Prostate gland (tissue), 2 donors: ENCODE results near the gene TUBGCP3.

ENCODE experiments used
- CTCF ChIP-seq, 4 experiments: fragments of 200-600 bp in 2 of 4; fragments of 450-650 bp in 2 of 4; sonication (generic) in 2 of 4; IDR thresholded peaks; 1 replicate in 3 of 4; 2 replicates in 1 of 4; pipeline ENCODE4 v1.5.1; 2016 to 2019; ENCODE audit warnings: antibody characterized with exemption in 4 of 4, mild to moderate bottlenecking in 2 of 4, moderate library complexity in 2 of 4
- POLR2A ChIP-seq: fragments of 450-650 bp; IDR thresholded peaks from one replicate; pipeline ENCODE4 v1.6.1; 2016; ENCODE audit warnings: antibody characterized with exemption, mild to moderate bottlenecking
- POLR2AphosphoS5 ChIP-seq: sonication (generic); formaldehyde crosslinking; IDR thresholded peaks from one replicate; pipeline ENCODE4 v1.6.1; 2017; ENCODE audit warnings: antibody characterized with exemption

GRCh38 chr13:112618501-112618900 lies 30.5 kb upstream of the TUBGCP3 start:
- no peak for TF ChIP-seq CTCF (IDR thresholded peaks at IDR 0.05)
- no peak for TF ChIP-seq POLR2AphosphoS5
- no peak for TF ChIP-seq POLR2A
